CD14-positive monocyte (primary cell): ENCODE results near the gene SRSF2. TPM values are rescaled to one million over a fixed set of nuclear protein-coding genes. Genes with fewer than 3 reads are reported as not detected.

Experiments
- DNase-seq, 3 donors: peaks; one replicate each; pipeline ENCODE4 v3.0.0-alpha.2; 2011 to 2022
- H2AFZ ChIP-seq: 2 replicates; pipeline ENCODE4 v1.6.0; 2012; ENCODE audit warnings: mild to moderate bottlenecking, low read depth, low read length, inconsistent platforms; ENCODE audit not compliant: insufficient read depth, poor library complexity, severe bottlenecking
- H3K27ac ChIP-seq, 2 donors: 1 replicate in 1 of 2; 2 replicates in 1 of 2; pipeline ENCODE4 v1.5.1; 2012 to 2013; ENCODE audit warnings: low read length in 2 of 2, control low read depth in 1 of 2, inconsistent platforms in 1 of 2, low read depth in 1 of 2, mild to moderate bottlenecking in 1 of 2
- H3K27me3 ChIP-seq, 2 donors: one replicate each; pipeline versions ENCODE4 v1.6.0 to v1.6.1; 2011 to 2013; ENCODE audit warnings: low read length in 2 of 2; ENCODE audit not compliant: control insufficient read depth in 2 of 2, insufficient read depth in 2 of 2
- H3K36me3 ChIP-seq, 2 donors: replicated peaks in 1 of 2; 1 replicate in 1 of 2; 2 replicates in 1 of 2; pipeline versions ENCODE4 v1.5.1 to v1.6.1; 2012 to 2013; ENCODE audit warnings: low read length in 2 of 2, control low read depth in 1 of 2, inconsistent platforms in 1 of 2, mild to moderate bottlenecking in 1 of 2; ENCODE audit not compliant: insufficient read depth in 2 of 2, control insufficient read depth in 1 of 2
- H3K4me1 ChIP-seq, 2 donors: 1 replicate in 1 of 2; 2 replicates in 1 of 2; pipeline versions ENCODE4 v1.5.1 to v1.6.1; 2012 to 2013; ENCODE audit warnings: low read length in 2 of 2, control low read depth in 1 of 2, inconsistent platforms in 1 of 2, mild to moderate bottlenecking in 1 of 2, moderate library complexity in 1 of 2; ENCODE audit not compliant: insufficient read depth in 2 of 2, control insufficient read depth in 1 of 2
- H3K4me2 ChIP-seq: replicated peaks from 2 replicates; pipeline ENCODE3; 2012; ENCODE audit warnings: low read length, moderate library complexity, mild to moderate bottlenecking; ENCODE audit not compliant: poor library complexity, severe bottlenecking; ENCODE audit errors: extremely low read depth
- H3K4me3 ChIP-seq, 3 experiments: fragments of 200-600 bp in 1 of 3; sonication (generic) in 1 of 3; replicated peaks in 1 of 3; 1 replicate in 2 of 3; 2 replicates in 1 of 3; pipeline ENCODE4 v1.5.1; 2011 to 2013; ENCODE audit warnings: low read length in 3 of 3, mild to moderate bottlenecking in 3 of 3, control low read depth in 2 of 3, low read depth in 2 of 3, inconsistent platforms in 1 of 3, moderate library complexity in 1 of 3
- H3K79me2 ChIP-seq: 2 replicates; pipeline ENCODE4 v1.6.0; 2012; ENCODE audit warnings: mild to moderate bottlenecking, control low read depth, inconsistent platforms, low read length, moderate library complexity; ENCODE audit not compliant: insufficient read depth
- H3K9ac ChIP-seq: 2 replicates; pipeline ENCODE4 v1.6.0; 2017; ENCODE audit warnings: low read length, mild to moderate bottlenecking; ENCODE audit not compliant: insufficient read depth, poor library complexity, severe bottlenecking
- H3K9me3 ChIP-seq, 2 donors: replicated peaks in 1 of 2; 1 replicate in 1 of 2; 2 replicates in 1 of 2; pipeline versions ENCODE4 v1.5.1 to v1.6.1; 2012 to 2013; ENCODE audit warnings: low read length in 2 of 2, control low read depth in 1 of 2; ENCODE audit not compliant: control insufficient read depth in 1 of 2, insufficient read depth in 1 of 2
- H4K20me1 ChIP-seq: 2 replicates; pipeline ENCODE4 v1.6.0; 2012; ENCODE audit warnings: mild to moderate bottlenecking, low read length, control low read depth, moderate library complexity; ENCODE audit not compliant: insufficient read depth
- H3K27ac Mint-ChIP-seq, 7 donors: one replicate each; pipeline ENCODE4 v1.8.0; 2020; ENCODE audit warnings: mild to moderate bottlenecking in 7 of 7, mixed read lengths in 7 of 7, moderate library complexity in 6 of 7, inconsistent platforms in 2 of 7
- H3K27me3 Mint-ChIP-seq, 3 donors: one replicate each; pipeline ENCODE4 v1.8.0; 2021 to 2022; ENCODE audit warnings: low read depth in 3 of 3, mild to moderate bottlenecking in 3 of 3, mixed read lengths in 3 of 3, moderate library complexity in 3 of 3, inconsistent platforms in 1 of 3
- H3K36me3 Mint-ChIP-seq, 2 donors: one replicate each; pipeline ENCODE4 v1.8.0; 2020; ENCODE audit warnings: mixed read lengths in 2 of 2, inconsistent platforms in 1 of 2, mild to moderate bottlenecking in 1 of 2
- H3K4me1 Mint-ChIP-seq: one replicate; pipeline ENCODE4 v1.8.0; 2020; ENCODE audit warnings: mild to moderate bottlenecking, mixed read lengths
- H3K4me3 Mint-ChIP-seq, 2 donors: one replicate each; pipeline ENCODE4 v1.8.0; 2020; ENCODE audit warnings: mild to moderate bottlenecking in 2 of 2, mixed read lengths in 2 of 2, moderate library complexity in 1 of 2
- H3K9me3 Mint-ChIP-seq, 7 donors: one replicate each; pipeline ENCODE4 v1.8.0; 2020 to 2022; ENCODE audit warnings: mixed read lengths in 7 of 7, mild to moderate bottlenecking in 6 of 7, moderate library complexity in 6 of 7, inconsistent platforms in 2 of 7
- CTCF ChIP-seq: fragments of 200-600 bp; IDR thresholded peaks from one replicate; pipeline ENCODE4 v1.8.0; 2022; ENCODE audit warnings: antibody characterized with exemption, mild to moderate bottlenecking
- WGBS: methylation state at CpG from one replicate; pipeline ENCODE4 v1.1.5; 2013; ENCODE audit warnings: missing lambda C conversion rate; ENCODE audit not compliant: insufficient coverage; 5-methylcytosine and 5-hydroxymethylcytosine counted together
- intact Hi-C, 2 donors: fragments of 100-400 bp; cut with micrococcal nuclease; formaldehyde crosslinking; loops; one replicate each; pipeline versions ENCODE4 v1.15.0 to v1.15.1; 2023
- polyA plus RNA-seq, 3 donors: library from polyadenylated mRNA; depleted of rRNA in 1 of 3; unstranded in 2 of 3; stranded (reverse) in 1 of 3; fragments of 300-500 nt in 2 of 3; fragments of >200 nt in 1 of 3; fragmentation: Illumina TruSeq in 2 of 3; gene quantifications; 1 replicate in 2 of 3; 2 replicates in 1 of 3; pipeline ENCODE4 v1.2.3, GENCODE V29; 2012 to 2021

Gene SRSF2
- polyA plus RNA-seq, 3 donors: 124 to 386 (median 125) TPM

GRCh38 chr17:76695059-76695831, 41.9 kb downstream of the SRSF2 start:
- Mint-ChIP-seq H3K4me1 (peaks cover 4% of the 10 kb centered on the region), H3K27ac (no peak overlapping the region), H3K27me3 (peaks cover 0 to 9% (median 6%) of the 10 kb centered on the region in 3 donors), H3K36me3 (no peaks in the 10 kb centered on the region), H3K9me3 (no peaks in the 10 kb centered on the region), H3K4me3 (no peak overlapping the region)
- Histone ChIP-seq H3K9ac (no peak overlapping the region), H3K79me2 (no peaks in the 10 kb centered on the region), H3K27me3 (no peaks in the 10 kb centered on the region), H3K4me1 (no peaks in the 10 kb centered on the region), H3K27ac (no peak overlapping the region), H2AFZ (no peak overlapping the region), H3K4me2 (no peak overlapping the region), H4K20me1 (no peaks in the 10 kb centered on the region), H3K4me3 (no peak overlapping the region), H3K9me3 (no peaks in the 10 kb centered on the region), H3K36me3 (no peaks in the 10 kb centered on the region)
- DNase-seq: no peak
- WGBS: 97% methylated on average over 8 of the region's 16 CpGs
- intact Hi-C loops: no loop called here
- TF ChIP-seq CTCF: no peak

DNA sequence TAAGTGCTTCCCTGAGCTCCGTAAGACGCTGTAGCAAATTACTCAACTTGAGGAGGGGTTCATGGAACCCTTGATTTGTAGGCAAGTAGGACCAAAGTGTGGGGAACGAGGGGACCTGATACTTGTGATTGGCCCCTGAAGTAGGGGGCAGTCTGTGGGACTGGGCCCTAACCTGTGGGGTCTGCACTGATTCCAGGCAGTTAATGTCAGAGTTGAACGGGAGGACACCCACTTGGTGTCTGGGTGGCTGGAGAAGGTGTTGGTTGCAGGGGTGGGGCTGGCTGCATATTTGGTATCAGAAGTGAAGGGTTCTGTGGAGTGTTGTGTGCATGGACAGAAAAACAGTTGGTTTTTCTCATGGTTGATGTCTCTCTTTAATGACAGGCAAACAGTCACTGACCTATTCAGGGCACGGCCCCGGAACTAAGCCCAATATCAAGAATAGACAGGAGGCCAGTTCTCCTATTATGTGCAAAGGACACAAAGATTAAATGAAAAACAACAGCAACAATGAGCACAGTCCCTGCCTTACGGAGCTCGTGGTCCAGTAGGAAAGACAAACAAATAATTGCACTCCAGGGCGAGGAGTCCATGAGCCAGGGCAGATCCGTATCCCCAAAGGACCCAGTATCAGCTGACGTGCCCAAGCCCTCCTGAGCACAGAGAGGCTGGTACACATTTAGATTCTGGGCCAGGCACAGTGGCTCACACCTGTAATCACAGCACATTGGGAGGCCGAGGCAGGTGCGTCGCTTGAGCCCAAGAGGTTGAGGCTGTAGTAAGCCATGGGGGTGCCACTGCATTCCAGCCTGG, 45.5 kb downstream of the SRSF2 start:
- 93% methylated on average over 11 of the region's 14 CpGs for WGBS
- H3K27me3 Mint-ChIP-seq: peaks cover 0 to 6% (median 5%) of the 10 kb centered on the region in 3 donors
- Histone ChIP-seq H3K4me3 (no peak overlapping the region), H3K27ac (no peak overlapping the region), H4K20me1 (no peaks in the 10 kb centered on the region), H3K9me3 (no peaks in the 10 kb centered on the region), H3K9ac (no peak overlapping the region), H3K27me3 (no peaks in the 10 kb centered on the region), H2AFZ (no peak overlapping the region), H3K36me3 (no peaks in the 10 kb centered on the region), H3K79me2 (no peaks in the 10 kb centered on the region), H3K4me1 (no peaks in the 10 kb centered on the region), H3K4me2 (no peak overlapping the region)
- intact Hi-C loops: no loop called here
- no peaks in the 10 kb centered on the region for H3K9me3 Mint-ChIP-seq
- no peak for TF ChIP-seq CTCF
- H3K36me3 Mint-ChIP-seq: no peaks in the 10 kb centered on the region
- peaks cover 2% of the 10 kb centered on the region for H3K4me1 Mint-ChIP-seq
- no peak for DNase-seq
- no peak overlapping the region for H3K27ac Mint-ChIP-seq
- no peak overlapping the region for H3K4me3 Mint-ChIP-seq
